NOMO-1 (cell line): ENCODE measurements around the gene DLL4.

Experiments used
- DNase-seq, 2 experiments: peaks; one replicate each; lab custom pipeline; 2025; ENCODE audit not compliant: unreplicated experiment in 2 of 2; lab: John Stamatoyannopoulos, UW

The DLL4 gene

DNA sequence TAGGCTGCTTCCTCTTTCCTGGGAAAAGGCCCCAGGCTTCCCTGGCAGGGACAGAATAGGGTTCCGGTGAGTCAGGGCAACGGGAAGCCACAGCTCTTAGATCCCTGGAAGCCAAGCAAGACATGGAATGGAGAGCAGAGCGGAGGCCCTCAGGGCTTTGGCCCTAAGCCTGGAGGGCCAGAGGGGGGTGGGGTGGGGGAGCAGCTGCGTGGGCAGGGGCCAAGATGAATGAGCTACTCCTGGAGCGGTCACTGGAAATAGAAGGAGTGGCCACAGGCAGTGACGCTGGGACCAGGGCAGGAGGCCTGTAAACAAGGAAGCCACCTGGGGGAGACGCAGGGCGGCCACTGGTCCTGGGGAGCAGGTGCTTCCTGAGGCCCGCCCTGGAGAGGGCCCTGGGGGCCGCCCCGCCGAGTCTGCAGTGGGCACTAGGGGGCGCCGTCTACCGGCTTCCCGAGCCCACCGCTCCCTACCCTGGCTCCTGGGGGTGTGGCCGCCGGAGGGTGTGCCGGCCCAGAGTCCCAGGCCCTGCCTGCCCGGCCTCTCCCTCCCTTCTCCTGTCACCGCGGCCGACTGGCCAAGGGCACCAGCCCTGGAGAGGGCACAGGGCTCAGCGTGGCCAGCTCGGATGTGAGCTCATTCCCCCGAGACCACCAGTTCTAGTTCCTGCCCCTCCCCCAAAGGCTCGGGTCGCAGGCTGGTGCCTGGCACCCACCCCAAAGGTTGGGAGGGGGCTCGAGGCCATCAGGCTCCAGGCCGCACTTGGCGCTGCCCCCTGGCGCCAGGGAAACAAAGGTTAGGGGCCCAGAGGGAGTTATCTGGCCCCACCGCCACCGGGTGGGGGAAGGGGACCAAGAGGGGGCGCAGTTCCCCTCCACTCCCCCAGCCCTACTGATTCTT lies 22.8 kb upstream of the DLL4 start:
- DNase-seq = peak; percentile 69 to 73

DNA sequence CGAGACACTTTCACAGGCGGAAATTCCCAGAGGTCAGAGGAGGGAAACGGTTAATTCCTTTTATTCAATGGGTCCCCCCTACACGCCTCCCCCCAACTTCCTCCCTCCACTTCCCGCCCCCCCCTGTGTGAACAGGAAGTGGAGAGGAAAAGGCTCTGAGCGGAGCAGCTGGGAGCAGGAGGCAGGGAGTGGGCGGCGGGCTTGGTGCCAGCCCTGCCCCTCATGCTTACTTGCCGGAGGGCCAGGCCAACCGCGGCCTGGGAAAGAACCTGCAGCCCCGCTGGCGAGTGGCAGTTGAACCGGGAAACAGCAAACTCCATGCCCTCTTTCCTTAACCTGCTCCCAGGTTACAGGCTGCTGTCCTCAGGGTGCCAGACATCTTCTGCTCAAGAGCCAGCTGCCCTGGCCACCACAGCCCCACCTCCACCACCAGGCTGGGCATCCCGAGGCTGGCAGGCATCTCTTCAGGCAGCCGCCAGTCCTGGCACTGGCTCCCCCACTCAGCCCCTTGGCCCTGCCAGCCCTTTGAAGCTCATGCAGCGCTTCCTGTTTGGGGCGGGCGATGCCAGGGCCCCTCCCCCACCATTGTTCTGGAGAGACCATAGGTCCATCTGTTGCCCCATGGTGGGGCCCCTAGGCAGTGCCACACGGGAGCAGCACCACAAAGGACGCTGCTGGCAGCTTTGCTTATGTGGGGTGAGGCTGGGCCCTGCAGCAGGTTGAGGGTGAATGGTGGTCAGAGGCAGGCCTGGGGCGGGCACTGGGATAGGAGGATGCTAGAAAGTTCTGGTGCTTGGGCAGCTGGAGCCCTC lies 21.9 kb upstream of the DLL4 start:
- no peak for DNase-seq

DNA sequence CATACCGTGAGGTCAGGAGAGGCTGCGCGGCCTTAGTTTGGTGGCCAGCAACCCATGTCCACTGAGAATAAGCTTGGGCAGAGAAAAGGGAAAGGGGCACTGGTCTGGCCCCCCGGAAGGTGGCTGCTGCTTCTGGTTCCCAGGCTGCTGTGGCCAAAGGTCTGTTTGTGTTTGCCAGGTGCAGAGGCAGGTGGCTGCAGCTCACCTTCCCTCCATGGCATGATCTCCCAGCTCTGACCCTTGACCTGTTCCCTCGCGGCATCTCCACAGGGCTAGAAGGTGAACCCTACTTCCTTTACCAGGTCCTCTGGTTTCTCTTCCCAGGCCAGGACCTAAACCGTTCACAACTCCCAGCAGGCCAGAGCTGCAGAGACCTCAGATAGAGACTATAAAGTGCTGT lies 21.0 kb upstream of the DLL4 start:
- DNase-seq = no peak

DNA sequence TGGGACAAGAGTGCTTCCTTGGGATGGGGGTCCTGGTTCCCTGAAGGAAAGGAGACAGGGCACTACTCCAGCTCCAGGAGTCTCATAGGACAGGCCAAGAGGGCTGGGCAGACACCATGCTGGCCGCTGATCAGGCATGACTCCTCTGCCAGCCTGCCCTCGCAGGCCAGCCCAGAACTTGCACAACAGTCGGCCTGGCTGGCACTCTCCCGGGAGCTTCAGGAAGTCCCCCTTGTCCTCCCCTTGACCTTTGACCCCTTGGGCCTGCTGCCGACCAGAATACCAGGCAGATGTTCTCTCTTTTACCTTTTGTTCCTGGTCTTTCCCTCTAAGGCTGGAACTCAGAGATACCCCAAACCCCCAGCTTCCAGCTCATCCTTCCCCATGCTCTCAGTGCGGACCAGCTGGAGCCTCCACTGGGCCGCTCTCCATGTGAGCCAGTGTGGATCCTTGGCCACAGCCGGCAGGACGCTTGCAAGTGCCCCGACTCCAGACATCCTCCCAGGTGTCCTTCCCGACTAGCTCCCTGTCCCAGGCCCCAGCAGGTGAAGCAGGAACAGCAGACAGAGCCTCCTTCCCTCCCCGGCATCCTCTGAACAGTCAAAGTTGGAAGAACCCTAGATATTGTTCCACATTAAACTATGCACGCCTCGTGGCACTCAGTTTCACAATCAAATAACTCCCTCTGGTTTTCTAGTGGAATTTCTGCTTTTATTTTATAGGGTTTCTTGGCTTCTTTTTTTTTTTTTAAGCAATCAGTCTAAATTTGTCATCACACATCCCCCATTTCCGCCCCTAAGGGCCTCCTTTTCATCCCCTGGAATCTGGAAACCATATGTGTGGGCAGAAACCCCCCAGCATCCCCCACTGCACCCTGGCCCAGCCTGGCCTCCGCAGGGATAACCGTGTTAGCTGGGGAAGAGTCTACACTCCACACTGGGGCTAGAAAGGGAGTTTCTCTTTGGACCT lies 19.2 kb upstream of the DLL4 start:
- DNase-seq = peak; percentile 52 to 55

DNA sequence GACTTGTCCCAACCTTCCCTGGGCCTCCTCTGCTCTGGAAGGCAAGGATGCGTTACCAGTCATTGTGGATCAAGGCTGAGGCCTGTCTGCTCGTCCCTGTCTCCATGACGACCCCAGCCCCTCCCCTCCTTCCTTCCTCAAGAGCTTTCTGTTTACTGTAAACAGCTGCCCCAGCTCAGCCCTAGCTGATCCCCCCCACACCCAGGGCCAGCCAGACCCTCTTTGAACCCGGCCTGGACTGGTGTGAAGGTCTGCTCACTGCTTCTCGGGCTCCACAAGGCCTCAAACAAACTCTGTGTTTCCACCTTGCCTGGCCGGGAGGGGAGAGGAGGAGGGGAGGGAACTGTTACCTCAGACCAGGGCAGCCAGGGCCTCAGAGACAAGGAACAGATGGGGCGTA lies 18.0 kb upstream of the DLL4 start:
- no peak for DNase-seq

DNA sequence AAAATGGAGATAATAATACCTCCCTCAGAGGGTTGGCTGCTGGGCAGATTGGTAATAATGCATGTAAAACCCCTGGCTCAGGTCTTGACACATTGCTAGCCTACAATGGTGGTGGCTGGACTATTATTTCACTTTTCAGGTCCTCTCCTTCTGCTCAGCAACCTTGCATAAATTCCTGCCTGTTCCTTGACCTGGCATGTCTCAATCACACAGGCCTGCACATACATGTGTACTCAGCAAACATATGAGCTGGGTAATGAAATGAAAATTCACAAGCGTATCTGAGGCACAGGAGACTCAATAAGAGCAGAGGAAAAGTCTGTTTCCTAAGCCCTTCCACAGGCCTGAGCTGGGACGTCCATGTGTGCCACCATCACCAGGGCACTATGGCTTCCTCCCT lies 17.4 kb upstream of the DLL4 start:
- no peak for DNase-seq

DNA sequence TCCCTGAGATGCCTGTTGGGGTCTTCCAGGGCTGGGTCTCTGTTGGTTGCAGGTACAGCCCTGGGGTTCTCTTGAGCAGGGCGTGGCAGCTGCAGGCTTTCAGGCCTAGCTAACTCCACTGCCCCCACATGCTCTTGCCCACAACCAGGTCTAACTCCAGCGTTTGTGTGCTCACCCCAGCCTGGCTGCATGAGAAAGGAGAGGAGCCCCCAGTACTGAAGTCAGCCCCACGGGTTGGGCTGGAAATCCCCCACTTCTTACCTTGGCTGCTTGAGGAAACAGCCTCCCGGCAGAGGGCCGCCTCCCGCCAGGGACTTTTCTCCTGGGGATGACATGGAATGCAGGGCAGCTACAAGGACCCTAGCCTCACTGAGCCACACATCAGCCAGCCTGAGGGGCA lies 16.7 kb upstream of the DLL4 start:
- DNase-seq = no peak

DNA sequence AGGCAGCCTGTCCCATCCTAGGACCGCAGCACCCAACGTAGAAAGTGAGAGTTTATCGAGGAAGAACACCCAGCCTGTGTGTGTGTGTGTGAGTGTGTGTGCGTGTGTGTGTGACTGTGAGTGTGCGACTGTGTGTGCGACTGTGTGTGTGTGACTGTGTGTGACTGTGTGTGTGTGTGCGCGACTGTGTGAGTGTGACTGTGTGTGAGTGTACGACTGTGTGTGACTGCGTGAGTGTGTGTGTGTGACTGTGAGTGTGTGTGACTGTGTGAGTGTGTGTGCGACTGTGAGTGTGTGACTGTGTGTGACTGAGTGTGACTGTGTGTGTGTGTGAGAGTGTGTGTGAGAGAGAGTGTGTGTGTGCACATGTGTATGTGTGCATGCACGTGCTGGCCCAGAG lies 15.1 kb upstream of the DLL4 start:
- no peak for DNase-seq

DNA sequence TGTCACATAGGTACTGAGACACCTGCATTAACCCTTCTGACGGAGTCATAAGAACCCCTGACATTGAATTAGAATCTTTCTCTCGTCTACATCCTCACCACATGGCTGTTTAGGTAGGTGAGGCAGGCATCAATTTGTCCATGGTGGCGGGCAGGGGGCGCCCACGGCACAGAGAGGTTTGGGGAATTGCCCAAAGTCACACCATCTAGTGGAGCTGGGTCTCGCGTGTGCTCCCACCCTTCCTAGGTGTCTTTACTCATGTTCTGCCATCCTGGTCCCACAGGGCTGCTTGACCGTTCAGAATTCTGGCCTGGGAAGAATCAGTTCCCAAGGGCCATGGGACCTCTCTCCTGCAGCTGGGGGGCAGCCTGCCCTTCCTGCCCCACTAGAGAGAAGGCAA lies 14.7 kb upstream of the DLL4 start:
- no peak for DNase-seq

DNA sequence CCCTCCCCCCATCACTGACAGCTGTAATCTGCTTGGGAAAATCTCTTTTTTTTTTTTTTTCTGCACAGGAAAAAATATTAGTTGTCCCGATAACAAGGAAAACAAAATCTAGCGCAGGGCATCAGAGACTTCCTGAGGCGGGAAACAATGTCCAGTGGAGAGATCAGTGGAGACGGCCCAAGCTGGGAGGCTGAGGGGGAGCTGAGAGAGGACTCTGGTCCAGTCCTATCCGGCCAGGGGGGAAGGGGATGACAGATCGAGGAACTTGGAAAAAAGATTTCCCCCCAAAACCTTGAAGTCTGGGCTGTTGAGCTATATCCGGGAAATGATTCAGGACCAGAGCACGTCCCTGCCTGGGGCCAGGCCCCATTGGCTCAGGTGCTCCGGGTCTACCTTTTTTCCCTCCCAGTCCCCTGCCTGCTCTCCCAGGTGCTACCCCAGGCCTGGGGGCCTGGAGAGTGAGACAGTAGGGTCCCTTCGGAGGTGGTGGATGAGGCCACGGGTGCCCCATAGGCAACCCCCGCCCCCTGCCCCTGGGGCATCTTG lies 14.0 kb upstream of the DLL4 start:
- DNase-seq = no peak

DNA sequence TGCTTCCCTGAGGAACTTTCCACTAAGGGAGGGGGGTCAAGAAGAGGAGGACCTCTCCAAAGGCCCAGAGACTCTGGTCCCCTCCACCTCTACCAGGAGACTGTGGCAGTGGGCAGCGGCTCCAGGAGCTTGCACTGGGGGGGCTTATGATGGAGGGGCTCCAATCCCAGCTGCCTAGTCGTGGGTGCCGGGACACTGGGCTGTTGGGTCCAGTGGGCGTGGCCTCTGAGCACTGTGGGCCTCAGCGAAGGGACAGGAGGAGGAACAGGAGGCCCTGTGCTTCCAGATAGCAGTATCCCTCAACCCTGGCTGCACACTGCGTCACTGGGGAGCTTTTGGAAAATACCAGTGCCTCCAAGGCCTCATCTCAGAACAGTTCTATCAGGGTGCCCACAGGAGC lies 13.5 kb upstream of the DLL4 start:
- no peak for DNase-seq

DNA sequence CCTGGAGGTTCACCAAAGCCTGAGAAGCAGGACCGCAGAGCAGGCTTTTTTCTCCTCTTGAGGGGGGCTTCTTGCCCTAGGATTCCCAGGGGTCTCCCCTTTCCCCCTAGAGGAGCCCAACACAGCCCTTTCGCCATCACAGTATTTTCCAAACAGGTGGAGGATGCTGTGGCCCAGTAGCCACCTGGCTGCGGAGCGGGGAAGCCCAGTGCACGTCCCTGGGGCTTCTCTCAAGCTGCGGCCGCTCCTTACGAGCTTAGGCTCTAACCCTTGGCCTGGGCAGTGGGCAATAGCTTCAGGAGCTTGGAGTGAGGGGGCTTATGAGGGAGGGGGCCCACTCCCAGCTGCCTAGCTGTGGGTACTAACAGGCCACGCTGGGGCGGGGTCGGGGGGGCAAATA lies 11.6 kb upstream of the DLL4 start:
- no peak for DNase-seq

DNA sequence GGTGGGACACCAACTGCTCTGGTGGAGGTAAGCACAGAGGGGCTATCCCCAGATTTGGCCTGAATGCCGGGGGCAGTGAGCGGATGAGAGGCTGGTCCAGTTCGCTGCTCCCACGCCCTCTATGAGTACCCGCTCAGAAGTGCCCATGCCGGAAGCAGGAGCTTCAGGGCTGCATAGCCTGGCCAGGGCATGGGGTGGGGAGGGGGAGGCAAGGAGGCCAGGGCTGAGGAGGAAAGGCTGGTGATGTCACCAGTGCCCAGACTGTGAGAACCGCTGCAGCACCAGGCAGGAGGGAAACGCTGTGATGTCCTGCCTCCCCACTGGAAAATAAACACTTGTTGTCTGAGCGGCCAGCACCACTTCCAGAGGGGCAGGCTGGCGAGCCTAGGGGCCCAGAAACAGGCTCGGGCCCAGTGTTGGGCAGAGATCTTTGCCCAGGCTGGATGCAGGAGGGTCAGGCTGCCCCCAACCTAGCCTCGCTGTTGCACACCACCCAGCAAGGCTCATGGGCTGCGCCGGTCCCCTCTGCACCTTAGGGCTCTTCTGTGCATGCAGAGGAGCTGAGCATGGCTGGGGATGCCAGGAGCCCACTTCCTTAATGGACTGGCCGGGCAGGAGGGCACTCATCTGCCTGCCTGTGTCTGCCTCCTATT lies 10.9 kb upstream of the DLL4 start:
- no peak for DNase-seq

DNA sequence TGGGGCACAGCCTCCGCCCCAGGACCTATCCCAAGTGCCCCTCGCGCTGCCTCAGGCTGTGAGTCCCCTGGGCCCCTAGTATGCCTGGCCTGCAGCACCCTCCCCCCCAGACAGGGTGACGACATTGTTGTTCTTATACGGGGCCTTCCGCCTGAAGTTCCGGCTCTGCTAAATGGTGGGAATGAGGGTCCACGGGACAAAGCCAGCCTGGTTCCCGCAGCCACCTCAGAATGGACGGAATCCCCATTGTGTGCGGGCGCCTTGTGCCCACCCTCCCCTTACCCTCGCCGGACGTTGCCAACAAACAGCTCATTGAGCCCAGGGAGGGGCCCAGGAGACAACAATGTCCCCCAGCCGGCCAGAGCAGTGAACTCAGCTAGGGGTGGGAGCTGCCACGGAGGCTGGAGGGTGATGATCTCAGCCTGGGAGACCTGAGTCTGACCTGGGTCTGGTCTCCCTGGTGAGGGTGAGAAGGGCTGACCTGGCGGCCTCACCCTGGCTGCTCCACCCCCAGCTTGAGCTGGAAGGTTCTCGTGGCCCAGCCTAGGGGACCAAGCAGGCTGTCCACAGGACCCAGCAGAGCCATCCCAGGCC lies 10.2 kb upstream of the DLL4 start:
- no peak for DNase-seq

DNA sequence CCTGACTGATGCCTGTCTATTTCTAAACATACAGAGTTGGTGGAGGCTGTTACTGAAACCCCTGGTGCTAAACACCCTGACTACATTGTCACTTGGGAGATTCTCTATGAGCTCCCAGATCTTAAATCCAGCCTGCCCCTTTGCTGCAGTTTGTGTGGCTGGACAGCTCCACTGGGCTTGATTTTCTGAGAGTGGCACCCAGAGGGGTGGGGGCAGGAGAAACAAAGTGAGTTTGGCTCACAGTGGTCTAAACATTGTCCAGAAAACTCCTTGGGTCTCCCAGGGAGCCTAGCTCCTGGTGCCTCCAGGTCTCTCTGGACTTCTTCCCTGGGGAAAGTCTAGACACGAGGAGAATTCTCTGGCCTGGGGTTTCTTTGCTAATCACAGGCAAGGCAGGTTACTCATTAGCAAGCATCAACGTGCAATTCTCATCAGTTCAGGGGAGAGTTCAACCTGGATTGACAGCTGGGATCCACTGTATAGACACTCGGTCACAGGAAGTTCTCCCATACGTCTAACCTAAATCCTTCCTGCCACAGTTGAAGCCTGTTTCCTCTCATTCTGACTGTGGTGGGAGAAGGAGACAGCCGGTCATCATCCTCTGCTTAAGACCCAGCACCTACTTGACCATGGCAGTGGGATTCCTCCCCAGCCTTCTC lies 7.1 kb upstream of the DLL4 start:
- DNase-seq = no peak

DNA sequence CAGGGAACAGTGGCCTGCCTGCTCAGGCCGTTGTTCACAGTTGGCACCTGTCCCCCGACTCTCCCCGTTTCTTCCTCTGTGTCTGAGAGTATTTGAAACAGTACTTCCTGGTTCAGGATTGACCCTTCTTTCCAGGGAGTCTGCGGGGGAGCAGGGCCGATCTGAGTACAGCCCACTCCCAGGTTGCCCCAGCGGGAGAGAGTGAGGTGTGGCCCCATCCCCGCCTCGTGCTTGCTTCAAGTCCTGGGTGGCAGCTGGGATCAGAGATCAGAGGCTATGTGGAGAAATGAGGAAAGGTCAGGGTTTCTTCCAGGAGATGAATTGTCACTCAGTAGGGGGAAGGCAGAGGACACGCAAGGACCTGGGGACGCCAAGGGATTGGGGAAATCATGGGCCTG lies 6.5 kb upstream of the DLL4 start:
- no peak for DNase-seq

DNA sequence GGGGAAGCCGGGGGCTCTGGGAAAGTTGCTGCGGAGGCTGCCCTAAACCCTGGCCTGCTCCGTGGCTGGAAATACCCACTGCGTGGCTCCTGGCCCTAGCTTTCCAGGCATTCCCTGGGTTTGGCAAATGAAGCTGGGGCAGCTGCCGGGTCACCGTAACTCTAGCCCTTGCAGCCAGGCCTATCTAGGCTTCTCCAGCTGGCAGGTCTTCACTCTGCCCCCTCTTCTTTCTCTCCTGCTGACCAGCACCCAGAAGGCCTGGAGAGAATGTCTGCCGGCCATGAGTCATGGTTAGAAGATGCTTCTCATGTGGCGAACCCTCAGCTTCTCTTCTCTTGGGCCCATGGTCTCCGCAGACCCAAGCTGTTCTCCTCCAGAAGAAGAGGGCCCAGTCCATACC lies 5.6 kb upstream of the DLL4 start:
- no peak for DNase-seq

DNA sequence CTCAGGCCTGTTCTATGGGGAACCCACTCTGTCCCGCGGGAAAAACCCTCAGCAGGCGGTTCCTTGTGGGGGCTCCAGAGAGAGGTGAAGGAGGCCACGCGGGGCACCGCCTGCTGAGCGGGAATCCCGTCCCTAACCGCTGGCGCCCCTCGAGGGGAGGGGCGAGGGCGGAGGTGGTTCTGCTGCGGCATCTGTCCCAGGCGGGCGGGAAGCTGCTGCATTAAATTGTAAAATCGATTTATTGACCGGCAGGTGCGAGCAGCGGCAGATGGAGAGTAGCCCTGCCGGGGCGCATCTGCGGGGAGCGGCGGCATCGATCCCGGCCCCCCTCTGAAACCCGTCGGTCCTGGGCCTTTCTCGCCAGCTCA lies 3.7 kb upstream of the DLL4 start:
- DNase-seq = no peak
